Liver (tissue), 9 donors: ENCODE results near the gene KCNJ15. TPM values are rescaled to one million over a fixed set of nuclear protein-coding genes. Genes with fewer than 3 reads are reported as not detected.

ENCODE experiments used
- DNase-seq: peaks from one replicate; pipeline ENCODE4 v3.0.0-alpha.2; 2017; ENCODE audit warnings: low spot score
- H3K27ac ChIP-seq, 2 donors: one replicate each; pipeline ENCODE4 v1.7.0; 2013; ENCODE audit warnings: inconsistent platforms in 2 of 2, low read length in 2 of 2, control low read depth in 1 of 2, low read depth in 1 of 2, mild to moderate bottlenecking in 1 of 2
- H3K27me3 ChIP-seq, 4 donors: one replicate each; pipeline versions ENCODE4 v1.6.1 to v1.7.0; 2013; ENCODE audit warnings: low read length in 3 of 4, inconsistent platforms in 1 of 4, mild to moderate bottlenecking in 1 of 4, moderate library complexity in 1 of 4; ENCODE audit not compliant: control insufficient read depth in 4 of 4, insufficient read depth in 4 of 4
- H3K36me3 ChIP-seq, 4 donors: one replicate each; pipeline versions ENCODE4 v1.6.1 to v1.7.0; 2013; ENCODE audit warnings: low read length in 3 of 4, mild to moderate bottlenecking in 3 of 4, low read depth in 1 of 4, moderate library complexity in 1 of 4; ENCODE audit not compliant: control insufficient read depth in 4 of 4, insufficient read depth in 3 of 4
- H3K4me1 ChIP-seq, 4 donors: one replicate each; pipeline versions ENCODE4 v1.6.1 to v1.7.0; 2013; ENCODE audit warnings: low read length in 3 of 4, mild to moderate bottlenecking in 3 of 4, moderate library complexity in 1 of 4; ENCODE audit not compliant: control insufficient read depth in 4 of 4, insufficient read depth in 4 of 4
- H3K4me3 ChIP-seq, 3 donors: one replicate each; pipeline versions ENCODE4 v1.6.1 to v1.7.0; 2013; ENCODE audit warnings: low read length in 3 of 3, control low read depth in 1 of 3, low read depth in 1 of 3, mild to moderate bottlenecking in 1 of 3
- H3K9ac ChIP-seq, 2 donors: one replicate each; pipeline ENCODE4 v1.7.0; 2013; ENCODE audit warnings: low read length in 2 of 2, mild to moderate bottlenecking in 2 of 2, moderate library complexity in 2 of 2, control low read depth in 1 of 2, low read depth in 1 of 2
- H3K9me3 ChIP-seq, 4 donors: one replicate each; pipeline versions ENCODE4 v1.6.1 to v1.7.0; 2013; ENCODE audit warnings: low read length in 3 of 4; ENCODE audit not compliant: control insufficient read depth in 4 of 4
- ATF3 ChIP-seq: IDR thresholded peaks from 2 replicates; pipeline ENCODE4 v1.6.1; 2016; ENCODE audit warnings: antibody characterized with exemption
- EGR1 ChIP-seq, 2 donors: IDR thresholded peaks; 2 replicates each; pipeline ENCODE4 v1.6.1; 2016 to 2018; ENCODE audit warnings: antibody characterized with exemption in 2 of 2, low read depth in 2 of 2
- FOXA1 ChIP-seq: IDR thresholded peaks from 2 replicates; pipeline ENCODE4 v1.6.1; 2016; ENCODE audit warnings: antibody characterized with exemption
- FOXA2 ChIP-seq: IDR thresholded peaks from 2 replicates; pipeline ENCODE4 v1.6.1; 2016; ENCODE audit warnings: antibody characterized with exemption
- GABPA ChIP-seq, 2 donors: IDR thresholded peaks in 1 of 2; conservative IDR thresholded peaks in 1 of 2; 2 replicates each; pipeline ENCODE4 v1.6.1; 2016; ENCODE audit warnings: antibody characterized with exemption in 2 of 2, mild to moderate bottlenecking in 1 of 2, moderate library complexity in 1 of 2
- HNF4A ChIP-seq, 2 donors: conservative IDR thresholded peaks; 2 replicates each; pipeline ENCODE4 v1.6.1; 2016; ENCODE audit warnings: antibody characterized with exemption in 2 of 2, mild to moderate bottlenecking in 2 of 2
- HNF4G ChIP-seq: IDR thresholded peaks from 2 replicates; pipeline ENCODE4 v1.6.1; 2016; ENCODE audit warnings: antibody characterized with exemption
- JUND ChIP-seq, 2 donors: IDR thresholded peaks; 2 replicates each; pipeline ENCODE4 v1.6.1; 2016; ENCODE audit warnings: antibody characterized with exemption in 2 of 2
- NR2F2 ChIP-seq: IDR thresholded peaks from 2 replicates; pipeline ENCODE4 v1.6.1; 2016; ENCODE audit warnings: antibody characterized with exemption
- RAD21 ChIP-seq, 2 donors: IDR thresholded peaks; 2 replicates each; pipeline ENCODE4 v1.6.1; 2016; ENCODE audit warnings: antibody characterized with exemption in 2 of 2, mild to moderate bottlenecking in 2 of 2
- REST ChIP-seq: IDR thresholded peaks from 2 replicates; pipeline ENCODE4 v1.6.1; 2016; ENCODE audit warnings: antibody characterized with exemption, mild to moderate bottlenecking
- RXRA ChIP-seq, 2 donors: IDR thresholded peaks; 2 replicates each; pipeline ENCODE4 v1.6.1; 2017 to 2018; ENCODE audit warnings: antibody characterized with exemption in 2 of 2, mild to moderate bottlenecking in 1 of 2
- SP1 ChIP-seq: IDR thresholded peaks from 2 replicates; pipeline ENCODE4 v1.6.1; 2018; ENCODE audit warnings: antibody characterized with exemption, mild to moderate bottlenecking
- TAF1 ChIP-seq: conservative IDR thresholded peaks from 2 replicates; pipeline ENCODE4 v1.6.1; 2016; ENCODE audit warnings: antibody characterized with exemption, mild to moderate bottlenecking
- YY1 ChIP-seq: IDR thresholded peaks from 2 replicates; pipeline ENCODE4 v1.6.1; 2016; ENCODE audit warnings: antibody characterized with exemption, mild to moderate bottlenecking
- ZBTB33 ChIP-seq: IDR thresholded peaks from 2 replicates; pipeline ENCODE4 v1.6.1; 2016; ENCODE audit warnings: antibody characterized with exemption
- WGBS: extraction: QIAGEN DNeasy Blood & Tissue Kit; methylation state at CpG from one replicate; pipeline ENCODE4 v1.1.7; 2013; 5-methylcytosine and 5-hydroxymethylcytosine counted together
- polyA plus RNA-seq, 2 donors: library from polyadenylated mRNA; stranded (reverse) in 1 of 2; unstranded in 1 of 2; fragments of 200-250 nt in 1 of 2; fragments of >200 nt in 1 of 2; fragmentation: Nextera tagmentation in 1 of 2; extraction: Ambion mirVana in 1 of 2; gene quantifications; one replicate each; pipeline versions ENCODE4 v1.2.1 to v1.2.3, GENCODE V29; 2013 to 2015
- total RNA-seq, 2 donors: library from RNA; depleted of rRNA; stranded (reverse); fragments of >200 nt; gene quantifications; one replicate each; pipeline ENCODE4 v1.2.3, GENCODE V29; 2014
- TF ChIP-seq, protein P1 (sequence below): IDR thresholded peaks from 2 replicates; pipeline ENCODE4 v1.6.1; 2016; ENCODE audit warnings: antibody characterized with exemption
- TF ChIP-seq, protein P2 (sequence below): fragments of 150-350 bp; IDR thresholded peaks from 2 replicates; pipeline ENCODE4 v1.5.1; 2017; ENCODE audit warnings: improper control_type of control experiment, low read depth, low read length; ENCODE audit not compliant: missing input control
- donor health status: healthy.
- donor health status: healthy.
- donor health status: healthy.
- donor health status: healthy.
- donor health status: healthy.

KCNJ15 gene
- total and polyA plus RNA-seq, 4 donors, result 0.61 to 4.8 (median 2.2) TPM

DNA sequence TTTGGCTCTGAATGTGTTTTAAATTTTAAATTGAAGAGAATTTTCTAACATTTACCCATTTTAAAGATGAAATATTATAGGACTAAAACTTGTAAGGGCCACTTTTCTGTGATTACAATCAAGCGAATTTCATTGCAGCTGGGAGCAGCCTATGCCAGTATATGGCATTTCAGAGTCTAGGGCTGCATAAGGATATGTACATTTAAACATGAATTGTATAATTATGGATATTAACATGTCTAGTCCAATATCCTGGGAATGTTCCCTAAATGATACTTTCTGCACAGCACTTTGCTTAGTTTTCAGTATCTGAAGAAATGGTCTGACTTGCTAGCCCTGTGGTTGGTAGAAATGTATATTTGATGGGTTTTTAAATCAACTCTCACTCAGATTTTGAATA lies 8.4 kb downstream of the KCNJ15 start:
- Histone ChIP-seq H3K27me3 (no peaks in the 10 kb centered on the region), H3K4me3 (no peak overlapping the region), H3K9ac (no peak overlapping the region), H3K9me3 (no peaks in the 10 kb centered on the region), H3K4me1 (peaks cover 2 to 16% (median 7%) of the 10 kb centered on the region in 4 donors), H3K36me3 (no peaks in the 10 kb centered on the region), H3K27ac (no peak overlapping the region)
- 99% methylated on average over 1 of the region's 1 CpG for WGBS
- no peak for DNase-seq
- TF ChIP-seq RXRA (IDR thresholded peaks at IDR 0.05), result no peak
- TF ChIP-seq, protein P1, sequence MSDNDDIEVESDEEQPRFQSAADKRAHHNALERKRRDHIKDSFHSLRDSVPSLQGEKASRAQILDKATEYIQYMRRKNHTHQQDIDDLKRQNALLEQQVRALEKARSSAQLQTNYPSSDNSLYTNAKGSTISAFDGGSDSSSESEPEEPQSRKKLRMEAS, result no peak
- TF ChIP-seq FOXA2, result no peak
- no peak for TF ChIP-seq EGR1 (IDR thresholded peaks at IDR 0.05; ENCODE audit: low read depth in 2 of 2)
- no peak for TF ChIP-seq REST
- TF ChIP-seq ATF3, result no peak
- no peak for TF ChIP-seq GABPA (IDR thresholded peaks at IDR 0.05 in 1 of 2, conservative IDR thresholded peaks at IDR 0.05 in 1 of 2)
- TF ChIP-seq, protein P2, sequence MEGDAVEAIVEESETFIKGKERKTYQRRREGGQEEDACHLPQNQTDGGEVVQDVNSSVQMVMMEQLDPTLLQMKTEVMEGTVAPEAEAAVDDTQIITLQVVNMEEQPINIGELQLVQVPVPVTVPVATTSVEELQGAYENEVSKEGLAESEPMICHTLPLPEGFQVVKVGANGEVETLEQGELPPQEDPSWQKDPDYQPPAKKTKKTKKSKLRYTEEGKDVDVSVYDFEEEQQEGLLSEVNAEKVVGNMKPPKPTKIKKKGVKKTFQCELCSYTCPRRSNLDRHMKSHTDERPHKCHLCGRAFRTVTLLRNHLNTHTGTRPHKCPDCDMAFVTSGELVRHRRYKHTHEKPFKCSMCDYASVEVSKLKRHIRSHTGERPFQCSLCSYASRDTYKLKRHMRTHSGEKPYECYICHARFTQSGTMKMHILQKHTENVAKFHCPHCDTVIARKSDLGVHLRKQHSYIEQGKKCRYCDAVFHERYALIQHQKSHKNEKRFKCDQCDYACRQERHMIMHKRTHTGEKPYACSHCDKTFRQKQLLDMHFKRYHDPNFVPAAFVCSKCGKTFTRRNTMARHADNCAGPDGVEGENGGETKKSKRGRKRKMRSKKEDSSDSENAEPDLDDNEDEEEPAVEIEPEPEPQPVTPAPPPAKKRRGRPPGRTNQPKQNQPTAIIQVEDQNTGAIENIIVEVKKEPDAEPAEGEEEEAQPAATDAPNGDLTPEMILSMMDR, result no peak
- TF ChIP-seq SP1, result no peak

DNA sequence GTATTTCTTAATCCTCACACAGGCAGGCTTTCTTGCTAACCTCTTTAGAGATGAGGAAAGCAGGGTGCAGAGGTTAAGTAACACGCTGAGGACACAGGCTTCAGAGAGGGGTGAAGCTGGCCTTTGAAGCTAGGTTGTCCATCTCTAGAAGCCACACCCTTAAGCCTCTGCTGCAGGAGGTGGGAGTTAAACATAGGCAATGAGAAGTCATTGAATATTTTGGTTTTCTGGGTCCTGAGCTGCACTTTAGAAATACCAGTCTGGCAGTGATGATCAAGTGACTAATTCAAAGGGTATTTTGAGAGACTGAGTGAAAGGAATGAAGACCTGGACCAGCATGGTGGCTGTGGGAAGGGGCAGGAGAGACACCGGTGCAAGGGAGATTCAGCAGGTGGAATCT lies 9.9 kb downstream of the KCNJ15 start:
- Histone ChIP-seq H3K9me3 (no peaks in the 10 kb centered on the region), H3K9ac (no peak overlapping the region), H3K36me3 (no peaks in the 10 kb centered on the region), H3K27ac (no peak overlapping the region), H3K27me3 (no peaks in the 10 kb centered on the region), H3K4me1 (peaks cover 0 to 13% (median 6%) of the 10 kb centered on the region in 4 donors), H3K4me3 (no peak overlapping the region)
- TF ChIP-seq TAF1 (no peak), HNF4A (conservative IDR thresholded peaks at IDR 0.05) (no peak), GABPA (IDR thresholded peaks at IDR 0.05 in 1 of 2, conservative IDR thresholded peaks at IDR 0.05 in 1 of 2) (no peak), ATF3 (no peak), RAD21 (IDR thresholded peaks at IDR 0.05) (no peak), RXRA (IDR thresholded peaks at IDR 0.05) (no peak), NR2F2 (no peak), HNF4G (no peak), FOXA1 (no peak), ZBTB33 (no peak), JUND (IDR thresholded peaks at IDR 0.05) (no peak), REST (no peak), EGR1 (IDR thresholded peaks at IDR 0.05; ENCODE audit: low read depth in 2 of 2) (no peak), SP1 (no peak), YY1 (no peak), FOXA2 (no peak)
- TF ChIP-seq, protein P1, result no peak
- no peak for DNase-seq
- WGBS, result 94% methylated on average over 2 of the region's 2 CpGs
